SU-DHL-6 (cell line): Measurements from ENCODE around the gene OLFM2.

Source experiments
- CTCF ChIP-seq: fragments of 200-600 bp; sonication (generic); IDR thresholded peaks from one replicate; pipeline ENCODE4 v1.5.1; 2017; ENCODE audit warnings: antibody characterized with exemption, mild to moderate bottlenecking, low read length, moderate library complexity; ENCODE audit not compliant: insufficient read depth, poor library complexity, severe bottlenecking
- EZH2phosphoT487 ChIP-seq: fragments of 200-600 bp; sonication (generic), shearing (Covaris generic); conservative IDR thresholded peaks from 2 replicates; pipeline ENCODE4 v1.6.1; 2018; ENCODE audit warnings: mild to moderate bottlenecking, antibody characterized with exemption, low read length, moderate library complexity, mixed read lengths

- TF ChIP-seq CTCF (no peak), EZH2phosphoT487 (no peak)
These were observed 24.7 kb downstream of the OLFM2 start for GRCh38 chr19:9911524-9912185.
